GM20000 (cell line): Measurements from ENCODE around the gene NOXRED1.

Experiments
- DNase-seq: peaks from one replicate; pipeline ENCODE4 v3.0.0; 2012; ENCODE audit warnings: low spot score
- TF ChIP-seq, protein P1 (sequence below): IDR thresholded peaks from 2 replicates; pipeline ENCODE4 v1.5.1; 2012; ENCODE audit warnings: mild to moderate bottlenecking, control low read depth; ENCODE audit errors: extremely low read depth, missing control alignments

Gene NOXRED1

DNA sequence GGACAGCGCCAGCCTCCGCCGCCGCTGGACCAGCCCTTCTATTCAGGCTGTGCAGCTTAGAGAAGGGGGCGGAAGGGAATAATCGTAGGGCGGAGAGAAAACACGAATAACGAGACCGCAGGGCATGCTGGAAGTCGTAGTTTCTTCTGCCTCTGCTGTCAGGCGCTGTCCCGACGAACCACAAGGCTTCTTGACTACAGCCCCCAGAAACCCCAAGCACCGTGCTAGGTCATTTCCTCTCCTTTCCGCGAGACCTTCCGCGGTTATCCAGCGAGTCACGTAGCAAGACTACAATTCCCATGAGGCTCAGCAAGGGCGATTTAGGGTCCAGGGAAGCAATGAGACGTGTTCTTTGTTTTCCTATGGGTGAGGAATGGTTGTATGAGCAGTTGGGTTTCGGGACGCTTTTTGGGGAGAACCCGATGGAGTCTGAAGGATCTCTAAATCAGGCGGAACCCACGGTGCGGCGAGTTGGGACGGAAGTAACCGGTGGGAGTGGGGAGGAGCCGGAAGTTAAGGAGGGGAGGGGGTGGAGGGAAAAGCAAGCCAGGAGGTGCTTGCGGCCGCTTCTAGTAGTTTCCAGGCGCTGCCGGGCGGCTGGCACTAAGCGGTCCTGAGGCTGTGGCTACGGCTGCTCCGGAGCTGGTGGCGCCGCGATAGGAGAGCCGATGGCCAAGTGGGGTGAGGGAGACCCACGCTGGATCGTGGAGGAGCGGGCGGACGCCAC is 34.4 kb upstream of the NOXRED1 start, which contains the start of the genes AHSA1 and VIPAS39:
Gene AHSA1 (plus strand): TSS at position 572 of the 727 bp plus-strand sequence. CDS start 97 bp downstream, at position 669.
Gene VIPAS39 (minus strand): TSS at position 80 of the 727 bp plus-strand sequence. CDS start 3,499 bp downstream, outside the sequence.
- DNase-seq = peak; percentile 90
- TF ChIP-seq, protein P1, sequence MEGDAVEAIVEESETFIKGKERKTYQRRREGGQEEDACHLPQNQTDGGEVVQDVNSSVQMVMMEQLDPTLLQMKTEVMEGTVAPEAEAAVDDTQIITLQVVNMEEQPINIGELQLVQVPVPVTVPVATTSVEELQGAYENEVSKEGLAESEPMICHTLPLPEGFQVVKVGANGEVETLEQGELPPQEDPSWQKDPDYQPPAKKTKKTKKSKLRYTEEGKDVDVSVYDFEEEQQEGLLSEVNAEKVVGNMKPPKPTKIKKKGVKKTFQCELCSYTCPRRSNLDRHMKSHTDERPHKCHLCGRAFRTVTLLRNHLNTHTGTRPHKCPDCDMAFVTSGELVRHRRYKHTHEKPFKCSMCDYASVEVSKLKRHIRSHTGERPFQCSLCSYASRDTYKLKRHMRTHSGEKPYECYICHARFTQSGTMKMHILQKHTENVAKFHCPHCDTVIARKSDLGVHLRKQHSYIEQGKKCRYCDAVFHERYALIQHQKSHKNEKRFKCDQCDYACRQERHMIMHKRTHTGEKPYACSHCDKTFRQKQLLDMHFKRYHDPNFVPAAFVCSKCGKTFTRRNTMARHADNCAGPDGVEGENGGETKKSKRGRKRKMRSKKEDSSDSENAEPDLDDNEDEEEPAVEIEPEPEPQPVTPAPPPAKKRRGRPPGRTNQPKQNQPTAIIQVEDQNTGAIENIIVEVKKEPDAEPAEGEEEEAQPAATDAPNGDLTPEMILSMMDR = no peak

DNA sequence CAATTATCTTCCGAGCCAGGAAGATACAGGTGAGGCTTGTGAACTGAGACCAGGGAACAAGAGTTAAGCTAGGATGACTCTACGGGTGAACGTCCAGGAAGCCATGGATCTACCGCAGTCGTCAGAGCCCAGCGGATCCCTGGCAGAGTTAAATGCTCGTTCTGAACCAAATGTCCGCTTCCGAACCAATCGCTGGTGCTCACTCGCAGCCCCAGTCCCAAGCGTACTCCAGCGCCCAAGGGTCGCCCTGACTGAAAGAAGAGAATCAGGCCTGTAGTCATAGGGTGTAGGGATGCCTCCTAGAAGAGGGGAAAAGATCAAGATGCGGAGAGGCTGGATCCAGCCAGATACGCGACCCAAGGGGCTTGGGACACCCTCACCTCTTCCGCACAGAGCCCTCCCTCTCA is 33.8 kb upstream of the NOXRED1 start:
- no peak for DNase-seq
- TF ChIP-seq, protein P1 = no peak

DNA sequence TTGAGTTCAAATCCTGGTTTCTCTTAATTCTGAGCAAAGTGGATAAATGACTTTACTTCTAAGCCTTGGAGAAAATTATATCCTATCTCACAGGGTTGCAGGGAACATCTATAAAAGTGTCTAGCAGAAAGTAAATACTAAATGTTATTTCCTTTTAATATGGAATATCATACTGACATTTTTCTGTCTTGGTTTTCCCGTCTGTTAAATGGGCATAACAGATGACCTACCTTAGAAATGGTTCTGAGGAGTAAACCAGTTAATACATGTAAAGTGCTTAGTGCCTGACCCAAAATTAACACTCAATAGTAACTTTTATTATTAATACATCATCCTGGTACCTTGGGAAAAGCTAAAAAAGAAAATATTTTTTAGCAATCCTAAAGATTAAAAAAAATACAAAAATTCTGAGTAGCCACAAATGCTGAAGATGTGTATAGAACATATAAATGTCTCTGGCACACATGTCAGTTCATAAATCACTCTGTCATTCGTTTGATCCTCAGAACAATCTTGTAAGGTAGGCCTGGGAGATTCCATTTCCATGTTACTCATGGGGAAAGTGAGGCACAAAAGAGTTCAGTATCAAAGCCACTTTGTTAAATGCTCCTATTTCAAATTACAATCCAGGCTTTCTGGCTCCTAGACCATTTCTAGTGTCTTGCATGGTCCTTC is 32.8 kb upstream of the NOXRED1 start:
- DNase-seq = no peak
- TF ChIP-seq, protein P1 = no peak

DNA sequence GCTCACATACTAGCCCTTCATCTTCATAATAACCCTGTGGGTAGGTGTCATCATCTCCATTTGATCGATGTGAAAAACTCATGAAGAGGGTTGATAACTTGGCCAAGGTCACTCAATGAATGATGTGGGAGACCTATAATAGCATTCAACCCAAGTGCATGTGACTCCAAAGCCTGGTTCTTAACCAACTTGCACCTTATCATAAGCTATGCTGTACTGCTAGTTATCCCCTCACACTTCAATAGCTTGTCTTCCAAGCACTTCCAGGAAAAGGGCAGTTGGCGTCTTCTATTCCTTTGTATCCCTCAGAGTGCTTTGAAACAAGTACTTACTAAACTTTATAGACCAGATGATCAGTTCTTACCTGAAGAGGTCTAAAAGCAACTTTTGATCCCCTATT is 18.9 kb upstream of the NOXRED1 start:
- TF ChIP-seq, protein P1 = no peak
- no peak for DNase-seq

DNA sequence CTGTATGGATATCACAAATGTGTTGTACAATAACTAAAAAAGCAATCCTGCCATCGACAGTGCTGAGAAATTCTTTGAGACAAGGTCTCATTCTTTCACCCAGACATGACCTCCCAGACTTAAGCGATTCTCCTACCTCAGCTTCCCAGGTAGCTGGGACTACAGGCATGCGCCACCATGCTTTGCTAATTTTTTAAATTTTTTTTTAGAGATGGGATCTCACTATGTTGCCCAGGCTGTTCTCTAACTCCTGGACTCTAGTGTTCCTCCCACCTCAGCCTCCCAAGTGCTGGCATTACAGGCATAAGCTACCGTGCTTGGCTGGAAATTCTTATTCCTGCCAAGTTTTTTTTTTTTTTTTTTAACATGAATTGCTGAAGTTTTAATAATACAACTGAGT is 16.5 kb upstream of the NOXRED1 start:
- TF ChIP-seq, protein P1 = no peak
- no peak for DNase-seq

DNA sequence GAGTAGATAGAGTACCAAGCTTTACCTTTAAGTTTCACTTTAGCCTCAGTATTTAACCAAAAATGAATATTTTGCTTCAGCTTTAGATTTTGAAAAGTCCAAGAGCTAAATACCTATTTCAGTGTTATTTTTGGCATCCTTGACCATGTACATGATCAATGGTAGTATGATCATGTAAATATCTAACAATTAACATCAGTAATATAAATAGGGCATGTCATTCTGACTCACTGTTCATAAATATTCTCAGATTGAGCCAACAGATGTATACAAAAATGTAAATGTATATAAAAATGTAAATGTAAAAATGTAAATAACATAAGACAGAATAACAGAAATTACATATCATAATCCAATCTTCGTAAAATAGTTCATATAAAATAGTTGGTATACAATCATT is 15.3 kb upstream of the NOXRED1 start:
- TF ChIP-seq, protein P1 = no peak
- no peak for DNase-seq

DNA sequence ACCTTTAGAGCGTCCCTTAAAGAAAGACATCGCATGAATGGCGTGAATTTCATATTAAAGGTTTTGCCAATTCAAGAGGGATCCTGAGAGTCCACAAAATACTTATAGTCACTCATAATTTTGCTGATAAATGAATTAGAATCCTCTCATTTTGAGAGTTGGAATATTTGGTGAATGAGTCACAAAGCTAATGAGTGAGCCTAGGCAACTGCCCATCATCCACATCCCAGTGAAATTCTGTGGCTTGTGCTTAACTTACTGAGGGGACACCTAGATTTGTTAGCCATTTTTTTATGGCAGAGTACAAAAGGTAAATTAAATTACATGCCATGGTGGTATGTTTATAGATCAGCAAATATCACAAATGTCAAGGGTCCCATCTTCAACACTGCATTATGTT is 12.7 kb upstream of the NOXRED1 start:
- TF ChIP-seq, protein P1 = no peak
- DNase-seq = no peak
